HT-29 (cell line): Measurements from ENCODE around the gene USP32. TPM values are rescaled to one million over a fixed set of nuclear protein-coding genes. Genes with fewer than 3 reads are reported as not detected.
"Not testable (repeated sequence)": the region's sequence is repeated elsewhere in the genome, so short reads cannot be mapped to it uniquely, and the experiment has no call there.

Experiments used
- DNase-seq: peaks from one replicate; pipeline ENCODE4 v3.0.0-alpha.2; 2015; ENCODE audit warnings: low spot score
- total RNA-seq: library from RNA; depleted of rRNA; stranded (reverse); fragments of >200 nt; shearing (Covaris generic); gene quantifications from 2 replicates; pipeline ENCODE4 v1.2.3, GENCODE V29; 2014

The USP32 gene
- total RNA-seq, 1 experiment from 2014 or later, result 24.6 TPM

DNA sequence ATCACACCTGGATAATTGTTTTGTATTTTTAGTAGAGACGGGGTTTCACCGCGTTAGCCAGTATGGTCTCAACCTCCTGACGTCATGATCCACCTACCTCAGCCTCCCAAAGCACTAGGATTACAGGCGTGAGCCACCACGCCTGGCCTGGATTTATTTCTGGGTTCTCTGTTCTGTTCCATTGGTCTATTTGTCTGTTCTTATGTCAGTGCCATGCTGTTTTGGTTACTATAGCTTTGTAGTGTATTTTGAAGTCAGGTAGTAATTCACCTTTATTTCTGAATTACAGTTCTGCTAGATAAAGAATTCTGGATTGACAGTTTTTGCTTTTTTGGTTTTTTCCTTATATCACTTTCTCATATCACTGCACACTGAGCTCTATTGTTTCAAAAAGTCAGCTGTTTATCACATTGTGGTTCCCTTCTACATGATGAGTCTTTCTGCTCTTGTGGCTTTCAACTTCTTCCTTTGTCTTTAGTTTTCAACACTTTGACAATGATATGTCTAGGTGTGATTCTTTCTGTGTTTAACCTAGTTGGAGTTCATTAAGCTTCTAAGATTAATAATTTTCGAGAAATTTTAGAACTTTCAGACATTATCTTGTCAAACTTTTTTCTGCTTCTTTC lies 144.0 kb downstream of the USP32 start:
- DNase-seq, result no peak

DNA sequence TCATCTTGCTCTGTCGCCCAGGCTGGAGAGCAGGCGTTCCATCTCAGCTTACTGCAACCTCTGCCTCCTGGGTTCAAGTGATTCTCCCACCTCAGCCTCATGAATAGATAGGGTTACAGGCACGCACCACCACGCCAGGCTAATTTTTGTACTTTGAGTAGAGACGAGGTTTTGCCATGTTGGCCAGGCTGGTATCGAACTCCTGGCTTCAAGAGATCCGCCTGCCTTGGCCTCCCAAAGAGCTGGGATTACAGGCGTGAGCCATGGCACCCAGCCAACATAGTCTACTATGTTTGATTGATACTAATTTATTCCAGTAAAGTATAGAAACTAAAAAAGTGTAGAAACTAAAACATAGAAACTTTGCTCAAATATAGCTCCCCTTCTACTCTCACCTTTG lies 147.3 kb downstream of the USP32 start:
- DNase-seq, result no peak

DNA sequence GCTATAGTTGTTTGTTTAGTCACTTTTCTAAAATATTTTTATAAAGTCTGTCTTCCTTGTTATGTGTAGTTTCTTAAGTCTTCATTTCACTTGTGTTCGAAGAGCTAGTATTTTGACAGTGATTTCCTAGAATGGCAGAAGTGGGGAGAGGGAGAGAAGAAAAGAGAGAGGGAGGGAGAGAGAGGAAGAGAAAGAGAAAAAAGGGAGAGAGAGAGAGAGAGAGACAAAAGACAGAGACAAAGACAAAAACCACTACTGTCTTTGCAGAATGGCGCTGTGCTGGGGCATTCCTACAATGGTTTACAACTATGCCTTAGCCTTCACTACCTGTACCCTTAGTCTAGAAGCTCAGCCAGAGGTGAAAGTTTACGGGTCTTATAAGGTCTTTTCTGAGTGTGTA lies 151.6 kb downstream of the USP32 start:
- no peak for DNase-seq

DNA sequence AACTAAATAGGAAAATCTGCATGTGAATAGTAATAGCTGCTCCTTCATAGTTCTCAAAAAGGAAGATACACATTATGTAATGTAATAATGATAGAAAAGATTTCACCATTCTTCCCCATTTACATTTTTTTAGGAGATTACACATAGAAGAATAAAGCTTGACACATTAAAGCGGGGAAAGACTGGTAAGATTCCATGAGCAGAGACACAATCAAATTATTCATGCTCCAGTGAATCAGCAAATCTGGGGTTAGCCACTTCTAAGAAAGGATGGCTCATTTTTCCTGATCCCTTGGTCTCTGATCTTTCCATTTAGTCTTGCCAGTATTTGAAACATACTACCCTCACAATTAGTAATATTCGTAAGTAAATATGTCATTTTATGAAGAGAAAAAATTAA lies 160.2 kb downstream of the USP32 start:
- no peak for DNase-seq

DNA sequence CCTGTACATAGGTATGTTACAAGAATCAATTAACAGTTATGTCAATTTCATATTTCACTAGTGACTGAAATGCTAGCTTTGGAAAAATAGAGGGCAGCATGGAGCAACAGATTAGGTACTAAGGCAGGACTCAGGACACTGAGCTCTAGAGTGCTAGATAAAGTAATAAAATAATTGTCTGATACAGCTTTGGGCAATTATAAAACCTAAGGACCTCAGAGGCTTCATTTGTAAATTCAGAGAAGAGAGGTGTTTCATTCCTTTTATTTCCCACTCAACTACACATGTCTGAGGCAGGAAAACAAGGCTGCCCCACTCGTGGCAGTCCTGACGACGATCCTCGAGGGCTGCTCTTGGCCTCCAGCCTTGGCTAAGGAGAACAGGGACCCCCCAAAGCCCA lies 160.7 kb downstream of the USP32 start:
- peak; percentile 36 for DNase-seq

DNA sequence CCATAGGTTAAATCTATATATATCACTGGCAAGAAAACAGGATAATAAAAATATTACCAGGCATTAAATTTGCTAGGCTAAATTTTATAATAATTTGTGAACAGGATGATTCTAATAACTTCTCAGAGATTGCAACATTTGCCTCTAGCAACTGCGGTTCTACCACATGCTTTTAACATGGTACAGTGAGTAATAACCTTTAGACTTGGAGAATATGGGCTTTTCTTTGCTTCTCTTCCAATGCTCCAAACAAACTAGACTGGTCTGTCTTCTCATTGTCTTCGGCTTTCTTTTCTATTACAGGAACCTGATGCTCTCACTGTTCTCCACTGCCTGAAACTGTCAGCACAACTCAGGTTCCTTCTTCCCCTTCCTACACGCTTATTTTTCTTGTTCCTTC lies 161.6 kb downstream of the USP32 start:
- no peak for DNase-seq

DNA sequence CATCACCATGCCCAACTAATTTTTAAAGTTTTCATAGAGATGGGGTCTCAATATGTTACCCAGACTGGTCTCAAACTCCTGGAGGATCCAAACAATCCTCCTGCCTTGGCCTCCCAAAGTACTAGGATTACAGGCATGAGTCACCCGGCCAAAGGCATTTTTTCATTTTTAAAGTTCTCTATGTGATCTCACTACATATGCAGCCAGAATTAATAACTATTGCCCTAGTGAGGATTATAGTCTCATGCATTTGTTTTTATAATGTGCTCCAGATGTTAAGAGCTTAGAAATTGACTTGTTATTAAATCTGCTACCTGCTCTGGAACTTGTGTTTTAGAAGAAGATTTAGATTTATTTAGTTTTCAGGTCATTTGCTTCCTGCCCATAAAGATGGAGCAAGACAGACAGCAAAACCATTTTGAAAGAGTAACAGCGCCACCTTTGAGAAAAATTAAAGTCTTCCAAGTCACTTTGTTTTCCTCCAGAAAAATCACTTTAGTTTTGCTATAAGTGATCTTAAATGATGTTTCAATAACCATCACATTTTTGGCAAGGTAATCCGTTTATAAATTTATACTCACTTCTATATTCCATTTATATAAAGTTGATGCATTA lies 162.6 kb downstream of the USP32 start:
- DNase-seq, result peak; percentile 53

DNA sequence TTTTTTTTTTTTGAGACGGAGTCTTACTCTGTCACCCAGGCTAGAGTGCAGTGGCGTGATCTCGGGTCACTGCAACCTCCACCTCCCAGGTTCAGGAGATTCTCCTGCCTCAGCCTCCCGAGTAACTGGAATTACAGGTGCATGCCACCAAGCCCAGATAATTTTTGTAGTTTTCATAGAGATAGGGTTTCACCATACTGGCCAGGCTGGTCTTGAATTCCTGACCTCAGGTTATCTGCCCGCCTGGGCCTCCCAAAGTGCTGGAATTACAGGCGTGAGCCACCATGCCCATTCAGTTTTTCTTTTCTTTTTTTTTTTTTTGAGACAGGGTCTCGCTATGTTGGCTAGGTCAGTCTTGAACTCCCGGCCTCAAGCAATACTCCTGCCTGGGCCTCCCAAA lies 164.7 kb downstream of the USP32 start:
- DNase-seq, result not testable (repeated sequence)

DNA sequence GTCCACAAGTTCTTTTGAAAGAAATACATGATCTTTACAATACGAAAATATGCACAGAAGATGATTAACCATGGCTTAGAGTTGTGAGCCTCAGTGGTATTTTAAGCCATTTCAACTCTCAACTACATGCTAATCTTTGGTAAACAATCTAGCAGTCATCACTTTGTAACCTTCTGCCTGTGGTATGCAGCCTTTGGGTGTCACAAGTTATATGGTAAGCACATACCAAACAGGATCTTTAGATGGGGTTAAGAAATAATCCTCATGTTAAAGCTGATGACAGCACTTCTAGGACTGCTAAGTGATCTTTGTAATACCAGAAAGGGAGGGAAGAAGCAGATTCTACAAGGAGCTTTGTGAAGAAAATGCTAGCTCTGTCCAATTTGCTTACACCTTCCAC lies 167.9 kb downstream of the USP32 start:
- DNase-seq, result no peak

DNA sequence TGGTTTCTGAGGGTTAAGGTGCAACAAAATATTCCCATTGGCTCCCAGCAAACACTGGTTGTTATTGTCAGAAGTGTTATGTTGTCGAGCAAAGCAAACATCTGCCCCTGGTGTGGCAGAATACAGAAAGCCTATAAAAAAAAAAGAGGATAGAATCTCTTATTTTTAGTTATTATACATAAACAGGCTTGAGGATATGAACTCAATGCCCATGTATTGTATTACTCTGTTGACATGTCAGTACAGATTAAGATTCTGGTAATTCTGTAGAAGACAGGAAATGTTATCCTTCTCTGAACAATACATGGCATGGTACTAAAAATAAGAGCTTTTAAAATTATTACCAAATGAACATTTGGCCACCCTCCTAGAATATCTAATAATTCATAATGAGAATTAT lies 168.5 kb downstream of the USP32 start:
- DNase-seq, result no peak

DNA sequence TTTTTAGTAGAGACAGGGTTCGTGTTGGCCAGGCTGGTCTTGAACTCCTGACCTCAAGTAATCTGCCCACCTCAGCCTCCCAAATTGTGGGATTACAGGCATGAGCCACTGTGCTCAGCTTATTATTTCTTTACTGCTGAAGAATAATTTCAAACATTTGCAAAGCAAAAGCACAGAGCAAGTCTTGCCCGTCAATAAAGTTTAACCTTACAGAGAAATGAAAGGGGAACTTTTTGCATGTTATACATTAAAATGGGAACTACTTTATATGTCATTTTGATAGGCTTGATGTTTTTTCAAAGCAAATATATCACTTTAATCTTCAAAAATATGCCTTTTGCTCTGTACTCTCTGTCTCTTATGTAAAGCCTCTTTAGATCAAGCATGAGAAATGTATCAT lies 173.2 kb downstream of the USP32 start:
- not testable (repeated sequence) for DNase-seq

DNA sequence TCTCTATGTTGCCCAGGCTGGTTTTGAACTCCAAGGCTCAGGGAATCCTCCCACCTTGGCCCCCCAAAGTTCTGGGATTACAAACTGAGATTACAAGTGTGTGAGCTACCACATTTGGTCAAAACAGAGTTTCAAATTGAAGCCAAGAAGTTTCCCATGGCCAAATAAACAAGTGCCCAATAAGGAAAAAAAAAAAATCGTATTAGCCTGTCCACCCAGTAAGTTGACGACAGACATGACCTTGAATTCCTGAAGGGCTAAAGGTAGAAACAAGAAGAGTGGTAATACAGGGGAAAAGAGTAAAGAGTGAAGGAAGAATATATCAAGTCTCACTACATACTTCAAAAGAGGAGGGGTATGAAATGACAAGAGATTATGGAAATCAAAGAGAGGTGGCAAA lies 176.0 kb downstream of the USP32 start:
- DNase-seq, result not testable (repeated sequence)

DNA sequence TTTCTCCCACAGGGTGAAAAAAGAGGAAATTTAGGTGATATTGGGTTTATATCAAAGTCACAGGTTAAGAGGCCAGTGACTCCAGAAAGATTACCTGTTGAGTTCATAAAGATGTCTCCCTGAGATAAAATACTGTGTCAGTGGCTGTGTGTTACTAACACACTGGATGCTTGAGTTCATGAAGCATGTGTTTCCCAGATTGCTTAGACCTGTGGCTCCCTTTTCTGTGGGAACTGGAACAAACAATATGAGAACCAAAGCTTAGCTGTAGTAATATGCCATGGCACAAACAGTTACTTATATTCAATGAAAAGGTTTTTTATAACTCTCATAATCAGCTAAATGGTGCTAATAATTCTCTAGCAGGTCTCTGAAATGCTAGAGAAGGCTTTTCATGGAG lies 180.7 kb downstream of the USP32 start:
- not testable (repeated sequence) for DNase-seq

DNA sequence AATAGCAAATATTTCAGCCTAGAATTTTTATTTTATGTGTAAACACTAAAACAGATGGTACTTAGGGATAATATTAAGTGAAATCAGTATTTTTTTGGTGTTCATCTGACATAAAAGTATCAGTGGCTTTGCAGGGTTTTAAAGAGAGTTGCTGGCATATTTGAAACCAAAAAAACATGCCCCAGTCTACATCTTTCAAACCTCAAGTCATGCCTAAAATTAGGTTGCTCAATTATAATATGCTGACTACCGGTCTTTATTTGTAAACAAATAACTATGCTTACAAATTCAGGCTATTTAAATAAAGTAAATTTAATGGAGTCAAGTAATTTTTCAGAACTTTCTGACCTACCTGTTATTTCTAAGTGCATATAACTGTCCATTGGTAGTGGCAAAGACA lies 183.6 kb downstream of the USP32 start:
- DNase-seq, result not testable (repeated sequence)

DNA sequence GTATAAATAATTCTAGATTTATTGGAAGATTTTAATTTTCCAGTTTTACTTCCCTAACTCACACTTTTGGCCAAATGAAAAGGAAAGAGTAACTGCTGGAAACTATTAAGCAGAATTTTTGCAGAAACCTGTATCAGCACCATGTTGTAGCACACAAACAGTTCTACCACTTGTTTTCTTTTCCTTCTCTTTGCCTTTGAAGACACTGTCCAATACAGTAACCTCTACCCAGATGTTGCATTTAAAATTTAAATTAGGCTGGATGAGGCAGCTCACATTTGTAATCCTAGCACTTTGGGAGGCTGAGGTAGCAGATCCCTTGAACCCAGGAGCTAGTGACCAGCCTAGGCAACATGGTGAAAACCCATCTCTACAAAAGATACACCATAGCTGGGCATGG lies 186.2 kb downstream of the USP32 start:
- DNase-seq, result not testable (repeated sequence)

DNA sequence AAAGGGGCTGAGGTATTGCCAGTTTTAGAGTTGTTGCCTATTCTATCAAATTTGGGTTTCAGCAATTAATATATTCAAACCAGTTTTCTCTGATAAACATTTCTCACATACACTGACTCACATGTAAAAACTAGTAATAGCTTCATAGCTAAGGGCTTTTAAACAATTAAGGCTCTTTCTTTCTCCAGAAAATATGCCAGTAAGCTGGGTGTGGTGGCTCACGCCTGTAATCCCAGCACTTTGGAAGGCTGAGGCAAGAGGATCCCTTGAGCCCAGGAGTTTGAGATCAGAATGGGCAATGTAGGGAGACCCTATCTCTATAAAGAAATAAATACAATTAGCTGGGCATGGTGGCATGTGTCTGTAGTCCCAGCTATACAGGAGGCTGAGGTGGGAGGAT lies 193.3 kb downstream of the USP32 start:
- DNase-seq, result not testable (repeated sequence)

DNA sequence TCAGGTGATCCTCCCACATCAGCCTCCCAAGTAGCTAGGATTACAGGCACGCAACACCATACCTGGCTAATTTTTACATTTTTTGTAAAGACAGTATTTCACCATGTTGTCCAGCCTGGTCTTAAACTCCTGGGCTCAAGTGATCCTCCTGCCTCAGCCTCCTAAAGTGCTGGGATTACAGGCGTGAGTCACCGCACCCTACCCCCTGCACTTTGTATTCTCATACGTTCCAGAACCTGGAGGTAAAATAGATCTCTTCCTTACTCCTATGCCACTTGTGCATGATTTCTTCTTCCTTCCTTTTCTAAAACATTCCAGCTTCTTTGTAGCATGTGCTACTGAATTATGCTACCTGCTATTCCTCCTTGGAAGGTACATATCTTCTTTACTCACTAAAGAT lies 197.8 kb downstream of the USP32 start:
- not testable (repeated sequence) for DNase-seq

DNA sequence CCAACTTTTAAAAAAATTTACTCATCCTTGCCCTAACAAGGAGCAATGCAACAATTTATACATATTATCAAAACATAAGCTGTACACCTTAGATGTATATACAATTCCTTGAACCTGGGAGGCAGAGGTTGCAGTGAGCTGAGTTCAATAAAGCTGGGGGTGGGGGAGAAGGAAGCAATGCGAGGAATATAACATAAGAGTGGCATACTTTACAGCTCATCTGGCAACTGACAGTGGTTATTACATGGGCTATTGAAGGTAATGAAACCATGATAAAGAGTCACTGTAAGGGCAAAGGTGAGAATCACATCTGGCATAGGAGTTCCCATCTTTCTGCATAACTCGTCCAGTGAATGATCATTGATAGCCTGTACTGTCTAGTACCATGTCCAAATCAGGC lies 198.5 kb downstream of the USP32 start:
- DNase-seq, result no peak

DNA sequence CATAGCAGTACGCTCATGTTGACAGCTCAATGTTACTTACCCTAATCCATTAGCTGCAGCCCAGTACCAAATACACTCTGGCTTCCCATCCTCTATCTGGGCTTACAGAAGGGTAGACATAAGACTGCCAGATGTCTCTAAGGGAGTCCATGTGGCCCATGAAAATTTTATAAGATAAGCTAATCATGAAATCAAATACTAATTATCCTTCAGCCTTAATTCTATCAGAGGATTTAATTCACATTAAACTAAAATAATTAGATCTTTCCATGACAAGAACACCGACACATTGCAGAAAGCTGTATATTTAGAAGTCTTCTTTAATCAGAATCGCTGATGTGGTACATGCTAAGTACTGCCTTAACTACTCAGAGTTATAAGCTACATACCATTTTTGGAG lies 198.9 kb downstream of the USP32 start:
- DNase-seq, result not testable (repeated sequence)

DNA sequence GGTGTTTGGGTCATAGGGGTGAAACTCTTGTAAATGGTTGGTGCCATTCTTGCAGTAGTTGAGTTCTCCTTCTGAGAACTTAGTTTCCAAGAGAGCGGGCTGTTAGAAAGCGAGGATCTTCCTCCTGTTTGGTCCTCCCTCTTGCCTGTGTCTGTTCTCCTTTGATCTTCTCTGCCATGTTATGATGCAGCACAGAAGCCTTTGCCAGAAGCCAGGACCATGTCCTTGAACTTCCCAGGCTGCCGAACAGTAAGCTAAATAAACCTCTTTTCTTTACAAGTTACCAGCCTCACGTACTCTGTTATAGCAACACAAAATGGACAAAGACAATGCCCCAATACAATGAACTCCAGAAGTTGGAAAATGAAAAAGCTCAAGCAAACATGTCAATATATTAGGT lies 201.9 kb downstream of the USP32 start:
- DNase-seq, result not testable (repeated sequence)

DNA sequence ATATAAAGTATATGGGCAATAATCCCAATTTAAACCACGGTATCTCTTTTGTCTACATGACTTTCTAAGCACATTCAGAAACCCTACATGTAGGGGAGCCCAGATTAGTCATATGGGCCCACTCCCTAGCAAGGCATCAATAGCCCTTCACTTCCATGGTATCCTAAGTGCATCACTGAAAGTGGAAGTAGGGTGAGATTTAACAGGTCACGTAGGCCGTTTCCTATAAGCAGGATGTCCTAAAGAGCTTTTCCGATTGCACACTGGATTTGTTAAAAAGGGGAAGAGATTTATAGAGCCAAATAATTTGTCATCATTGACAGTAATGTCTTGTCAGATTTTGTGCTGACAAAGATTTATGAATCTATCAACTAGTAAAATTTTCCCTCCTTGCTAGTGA lies 203.2 kb downstream of the USP32 start:
- DNase-seq, result no peak

DNA sequence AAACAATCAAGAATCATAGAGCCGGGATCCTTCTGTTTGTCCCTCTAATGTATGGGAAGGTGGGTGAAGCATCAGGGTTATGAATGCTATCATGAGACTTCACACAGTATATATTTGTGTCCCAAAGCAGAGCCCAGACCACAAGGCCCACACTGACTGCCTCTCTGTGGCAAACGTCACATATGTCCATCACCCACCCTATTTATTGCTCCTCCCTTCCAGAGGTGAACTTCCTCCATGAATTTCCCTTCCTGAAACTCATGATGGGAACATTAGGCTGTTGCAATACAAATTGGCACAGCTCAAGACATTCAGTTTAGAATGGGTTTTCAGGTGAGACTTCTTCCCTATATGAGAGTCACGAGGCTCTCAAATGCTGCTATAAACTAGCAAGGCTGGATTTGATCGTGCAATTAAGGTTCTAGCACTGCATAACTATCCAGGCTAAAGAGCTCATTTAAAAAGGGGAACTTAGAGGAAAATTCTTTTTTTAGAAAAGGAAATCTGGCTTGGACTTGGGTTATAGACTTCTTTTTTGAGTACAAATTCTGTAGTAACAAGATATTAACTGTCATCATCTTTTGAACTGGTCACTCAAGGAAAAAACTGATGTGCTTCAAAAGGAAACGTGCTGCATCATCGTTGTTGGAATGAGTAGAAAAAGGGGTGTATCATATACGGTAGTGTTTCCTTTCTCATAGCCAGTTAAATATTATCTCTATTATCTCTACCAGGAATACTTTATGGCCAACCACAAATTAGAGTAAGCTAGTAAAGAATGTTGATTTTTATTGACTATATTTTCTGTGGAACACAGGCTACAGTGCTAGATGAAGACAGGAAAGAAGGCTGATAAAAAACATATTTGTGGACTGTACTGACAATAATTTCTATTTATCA lies 204.8 kb downstream of the USP32 start:
- DNase-seq, result peak; percentile 68

DNA sequence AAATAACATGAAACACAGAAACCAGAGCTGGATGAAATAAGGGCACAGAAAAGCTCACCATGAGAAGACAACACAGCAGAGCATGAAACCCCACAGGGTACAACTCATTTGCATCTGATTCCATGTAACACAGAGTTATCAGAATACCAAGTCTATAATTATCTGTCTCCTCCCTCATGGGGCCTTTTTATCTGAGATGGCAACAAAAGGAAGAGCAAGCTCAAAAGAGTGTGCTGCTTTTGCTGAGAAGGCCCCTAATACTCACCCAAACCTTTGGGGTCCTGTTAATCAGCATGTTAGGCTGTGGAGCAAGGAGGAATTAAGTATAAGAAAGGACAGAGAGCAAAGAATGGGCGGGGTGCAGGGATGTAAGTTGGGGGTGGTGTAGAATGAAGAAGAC lies 205.6 kb downstream of the USP32 start:
- DNase-seq, result not testable (repeated sequence)
